Measurements from ENCODE around the gene SNX19.
"Not testable (repeated sequence)": the region's sequence is repeated elsewhere in the genome, so short reads cannot be mapped to it uniquely, and the experiment has no call there.

SNX19 gene

GRCh38 chr11:130916238-130916855 is at the start of gene SNX19:
Gene SNX19 (minus strand): TSS chr11:130916479. CDS start chr11:130915939, 540 bp downstream.
- peak; percentile 91 for DNase-seq

GRCh38 chr11:130964058-130964792 is 47.9 kb upstream of the SNX19 start:
- DNase-seq = no peak

GRCh38 chr11:130947889-130948288 is 31.6 kb upstream of the SNX19 start:
- no peak for DNase-seq

- no peak for DNase-seq
These were observed 31.2 kb upstream of the SNX19 start for GRCh38 chr11:130947481-130947880.

- DNase-seq = no peak
These were observed 30.8 kb upstream of the SNX19 start for GRCh38 chr11:130947058-130947457.

GRCh38 chr11:130945896-130946295 is 29.6 kb upstream of the SNX19 start:
- DNase-seq = no peak

GRCh38 chr11:130940706-130941105 is 24.4 kb upstream of the SNX19 start:
- no peak for DNase-seq

- DNase-seq = no peak
These were observed 20.8 kb upstream of the SNX19 start for GRCh38 chr11:130937051-130937450.

- DNase-seq = no peak
These were observed 15.9 kb upstream of the SNX19 start for GRCh38 chr11:130932086-130932712.

GRCh38 chr11:130924750-130925149 is 8.5 kb upstream of the SNX19 start:
- DNase-seq = no peak

GRCh38 chr11:130920612-130921011 is 4.3 kb upstream of the SNX19 start:
- DNase-seq = not testable (repeated sequence)

GRCh38 chr11:130918081-130918480 is 1.8 kb upstream of the SNX19 start:
- no peak for DNase-seq

GRCh38 chr11:130916910-130917309 is 631 bp upstream of the SNX19 start:
- no peak for DNase-seq

GRCh38 chr11:130915603-130916237 is 559 bp downstream of the SNX19 start:
- DNase-seq = no peak

GRCh38 chr11:130913268-130913667 is 3.0 kb downstream of the SNX19 start:
- DNase-seq = no peak

GRCh38 chr11:130912552-130912951 is 3.7 kb downstream of the SNX19 start:
- DNase-seq = no peak

GRCh38 chr11:130911306-130911705 is 5.0 kb downstream of the SNX19 start:
- DNase-seq = no peak

- no peak for DNase-seq
These were observed 6.6 kb downstream of the SNX19 start for GRCh38 chr11:130909650-130910049.

- no peak for DNase-seq
These were observed 7.3 kb downstream of the SNX19 start for GRCh38 chr11:130908770-130909625.

- no peak for DNase-seq
These were observed 8.2 kb downstream of the SNX19 start for GRCh38 chr11:130908061-130908460.

- DNase-seq = no peak
These were observed 9.1 kb downstream of the SNX19 start for GRCh38 chr11:130907229-130907628.

- DNase-seq = no peak
These were observed 9.7 kb downstream of the SNX19 start for GRCh38 chr11:130906616-130907015.

GRCh38 chr11:130905512-130905911 is 10.8 kb downstream of the SNX19 start:
- no peak for DNase-seq
